GM23338 (cell line): ENCODE data around the gene ARPP21. TPM values are rescaled to one million over a fixed set of nuclear protein-coding genes. Genes with fewer than 3 reads are reported as not detected.

Experiments used
- ATAC-seq: fragments of 200-7000 bp; cut with Tn5 transposase; 3 replicates; pipeline ENCODE4 v1.9.1; 2020
- DNase-seq: peaks from one replicate; pipeline ENCODE4 v3.0.0-alpha.2; 2015; ENCODE audit warnings: low spot score
- H2AFZ ChIP-seq: fragments of 200-600 bp; sonication (generic); 2 replicates; pipeline ENCODE4 v1.8.0; 2016; ENCODE audit warnings: antibody characterized with exemption, mild to moderate bottlenecking, moderate library complexity
- H3F3A ChIP-seq: fragments of 200-600 bp; sonication (generic); replicated peaks from 2 replicates; pipeline ENCODE4 v1.8.0; 2017; ENCODE audit warnings: antibody characterized with exemption, mixed run types, low read depth
- H3K27ac ChIP-seq: fragments of 200-600 bp; sonication (generic); 2 replicates; pipeline ENCODE4 v1.6.1; 2016; ENCODE audit warnings: low read depth
- H3K27me3 ChIP-seq: fragments of 200-600 bp; sonication (generic); 2 replicates; pipeline ENCODE4 v1.8.0; 2016; ENCODE audit warnings: mild to moderate bottlenecking, mixed run types, moderate library complexity; ENCODE audit not compliant: insufficient read depth
- H3K36me3 ChIP-seq: fragments of 200-600 bp; sonication (generic); 2 replicates; pipeline ENCODE4 v1.8.0; 2016; ENCODE audit warnings: mild to moderate bottlenecking; ENCODE audit not compliant: insufficient read depth
- H3K4me1 ChIP-seq: fragments of 200-600 bp; sonication (generic); 2 replicates; pipeline ENCODE4 v1.8.0; 2016; ENCODE audit warnings: mild to moderate bottlenecking, moderate library complexity; ENCODE audit not compliant: insufficient read depth
- H3K4me2 ChIP-seq: fragments of 200-600 bp; sonication (generic); 2 replicates; pipeline ENCODE4 v1.7.1; 2017; ENCODE audit warnings: mixed run types
- H3K4me3 ChIP-seq: fragments of 200-600 bp; sonication (generic); 2 replicates; pipeline ENCODE4 v1.6.1; 2016; ENCODE audit warnings: mixed run types
- H3K79me2 ChIP-seq: fragments of 200-600 bp; sonication (generic); replicated peaks from 2 replicates; pipeline ENCODE4 v1.8.0; 2017; ENCODE audit warnings: mild to moderate bottlenecking; ENCODE audit not compliant: insufficient read depth
- H3K9me2 ChIP-seq: fragments of 200-600 bp; sonication (generic); 2 replicates; pipeline ENCODE4 v1.8.0; 2017; ENCODE audit not compliant: insufficient read depth
- H4K20me1 ChIP-seq: fragments of 200-600 bp; sonication (generic); replicated peaks from 2 replicates; pipeline ENCODE4 v1.8.0; 2017; ENCODE audit warnings: mild to moderate bottlenecking; ENCODE audit not compliant: insufficient read depth
- H3K27ac Mint-ChIP-seq: 2 replicates; pipeline ENCODE4 v1.8.0; 2020; ENCODE audit warnings: inconsistent platforms, mild to moderate bottlenecking, moderate library complexity, mixed read lengths
- H3K27me3 Mint-ChIP-seq: 3 replicates; pipeline ENCODE4 v1.8.0; 2022; ENCODE audit warnings: low read depth, mild to moderate bottlenecking, moderate library complexity, mixed read lengths, inconsistent platforms; ENCODE audit not compliant: insufficient read depth, poor library complexity
- H3K36me3 Mint-ChIP-seq: 3 replicates; pipeline ENCODE4 v1.8.0; 2021; ENCODE audit warnings: low read depth, mild to moderate bottlenecking, inconsistent platforms, moderate library complexity, mixed read lengths
- H3K4me1 Mint-ChIP-seq: 3 replicates; pipeline ENCODE4 v1.8.0; 2020; ENCODE audit warnings: mild to moderate bottlenecking, inconsistent platforms, mixed read lengths
- H3K4me3 Mint-ChIP-seq: 3 replicates; pipeline ENCODE4 v1.8.0; 2021; ENCODE audit warnings: moderate library complexity, mild to moderate bottlenecking, inconsistent platforms, mixed read lengths
- H3K9me3 Mint-ChIP-seq: 3 replicates; pipeline ENCODE4 v1.8.0; 2020; ENCODE audit warnings: moderate library complexity, mild to moderate bottlenecking, inconsistent platforms, mixed read lengths
- CREB1 ChIP-seq: fragments of 250-450 bp; sonication (Bioruptor Pico); IDR thresholded peaks from 2 replicates; pipeline ENCODE4 v1.5.0; 2020; ENCODE audit warnings: low read depth, mild to moderate bottlenecking, moderate library complexity
- EZH2phosphoT487 ChIP-seq: fragments of 200-600 bp; sonication (generic); IDR thresholded peaks from one replicate; pipeline ENCODE4 v1.8.1; 2018; ENCODE audit warnings: antibody characterized with exemption; ENCODE audit not compliant: unreplicated experiment
- JUNB ChIP-seq: IDR thresholded peaks from one replicate; pipeline ENCODE4 v1.6.1; 2016; ENCODE audit warnings: antibody characterized with exemption; ENCODE audit not compliant: unreplicated experiment
- ZNF114 ChIP-seq: fragments of 250-450 bp; sonication (Bioruptor Pico); IDR thresholded peaks from 2 replicates; pipeline ENCODE4 v1.5.0; 2020; ENCODE audit warnings: mild to moderate bottlenecking, moderate library complexity
- ZNF462 ChIP-seq: fragments of 250-450 bp; sonication (Bioruptor Pico); IDR thresholded peaks from 2 replicates; pipeline ENCODE4 v1.5.0; 2020; ENCODE audit warnings: mild to moderate bottlenecking, moderate library complexity
- polyA plus RNA-seq: library from polyadenylated mRNA; unstranded; fragments of >200 nt; fragmentation: Nextera tagmentation; extraction: Ambion mirVana; gene quantifications from 2 replicates; pipeline ENCODE4 v1.2.1, GENCODE V29; 2016
- total RNA-seq: library from RNA; depleted of rRNA; stranded (reverse); fragments of >200 nt; shearing (Covaris generic); gene quantifications from 2 replicates; pipeline ENCODE4 v1.2.3, GENCODE V29; 2014
- TF ChIP-seq, protein P1 (sequence below), 2 experiments: fragments of 200-600 bp in 1 of 2; sonication (generic) in 1 of 2; conservative IDR thresholded peaks; 2 replicates each; pipeline versions ENCODE4 v1.5.1 to v1.6.1; 2016 to 2017; ENCODE audit warnings: antibody characterized with exemption in 2 of 2, low read depth in 2 of 2, mild to moderate bottlenecking in 2 of 2, moderate library complexity in 1 of 2

ARPP21 gene
- total and polyA plus RNA-seq, 2 experiments from 2014 or later: not detected

- no peak for TF ChIP-seq ZNF462
- TF ChIP-seq CREB1 (CRISPR knock-in tag): no peak
- no peak for TF ChIP-seq EZH2phosphoT487
- no peak for TF ChIP-seq ZNF114 (CRISPR knock-in tag)
These were observed 32.2 kb downstream of the ARPP21 start (continued) for GRCh38 chr3:35671483-35671882.

GRCh38 chr3:35673017-35673416 is 33.7 kb downstream of the ARPP21 start:
- no peaks in the 10 kb centered on the region for H3K27me3 Mint-ChIP-seq
- Histone ChIP-seq H3F3A (no peaks in the 10 kb centered on the region), H3K27ac (no peak overlapping the region), H3K9me2 (no peaks in the 10 kb centered on the region), H3K79me2 (no peaks in the 10 kb centered on the region), H3K4me3 (no peak overlapping the region), H3K27me3 (no peaks in the 10 kb centered on the region), H3K4me2 (no peak overlapping the region), H4K20me1 (no peaks in the 10 kb centered on the region), H2AFZ (no peak overlapping the region), H3K4me1 (no peaks in the 10 kb centered on the region), H3K36me3 (no peaks in the 10 kb centered on the region)
- no peaks in the 10 kb centered on the region for H3K9me3 Mint-ChIP-seq
- no peak overlapping the region for H3K4me3 Mint-ChIP-seq
- TF ChIP-seq, protein P1, sequence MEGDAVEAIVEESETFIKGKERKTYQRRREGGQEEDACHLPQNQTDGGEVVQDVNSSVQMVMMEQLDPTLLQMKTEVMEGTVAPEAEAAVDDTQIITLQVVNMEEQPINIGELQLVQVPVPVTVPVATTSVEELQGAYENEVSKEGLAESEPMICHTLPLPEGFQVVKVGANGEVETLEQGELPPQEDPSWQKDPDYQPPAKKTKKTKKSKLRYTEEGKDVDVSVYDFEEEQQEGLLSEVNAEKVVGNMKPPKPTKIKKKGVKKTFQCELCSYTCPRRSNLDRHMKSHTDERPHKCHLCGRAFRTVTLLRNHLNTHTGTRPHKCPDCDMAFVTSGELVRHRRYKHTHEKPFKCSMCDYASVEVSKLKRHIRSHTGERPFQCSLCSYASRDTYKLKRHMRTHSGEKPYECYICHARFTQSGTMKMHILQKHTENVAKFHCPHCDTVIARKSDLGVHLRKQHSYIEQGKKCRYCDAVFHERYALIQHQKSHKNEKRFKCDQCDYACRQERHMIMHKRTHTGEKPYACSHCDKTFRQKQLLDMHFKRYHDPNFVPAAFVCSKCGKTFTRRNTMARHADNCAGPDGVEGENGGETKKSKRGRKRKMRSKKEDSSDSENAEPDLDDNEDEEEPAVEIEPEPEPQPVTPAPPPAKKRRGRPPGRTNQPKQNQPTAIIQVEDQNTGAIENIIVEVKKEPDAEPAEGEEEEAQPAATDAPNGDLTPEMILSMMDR (conservative IDR thresholded peaks at IDR 0.05; ENCODE audit: low read depth in 2 of 2): peak in 1 of 2 experiments; percentile 10; a peak in 1 of 4 replicates
- no peak for TF ChIP-seq JUNB
- H3K36me3 Mint-ChIP-seq: no peaks in the 10 kb centered on the region
- no peak overlapping the region for H3K27ac Mint-ChIP-seq
- no peak for ATAC-seq
- DNase-seq: no peak
- H3K4me1 Mint-ChIP-seq: no peaks in the 10 kb centered on the region
